Hepatocyte (in vitro differentiated cells): Measurements from ENCODE around the gene KAZALD1.

ENCODE experiments used
- EZH2 ChIP-seq: fragments of 200-600 bp; sonication (generic); IDR thresholded peaks from 2 replicates; pipeline ENCODE4 v1.6.1; 2016; ENCODE audit warnings: antibody characterized with exemption, mild to moderate bottlenecking, borderline replicate concordance
- EZH2phosphoT487 ChIP-seq: fragments of 200-600 bp; sonication (generic); IDR thresholded peaks from one replicate; pipeline ENCODE4 v1.6.1; 2018; ENCODE audit warnings: antibody characterized with exemption, mild to moderate bottlenecking, low read depth, moderate library complexity; ENCODE audit not compliant: unreplicated experiment, severe bottlenecking
- TF ChIP-seq, protein P1 (sequence below): fragments of 200-600 bp; sonication (generic); IDR thresholded peaks from 2 replicates; pipeline ENCODE4 v1.5.1; 2016; ENCODE audit warnings: antibody characterized with exemption, mild to moderate bottlenecking; ENCODE audit not compliant: poor library complexity

DNA sequence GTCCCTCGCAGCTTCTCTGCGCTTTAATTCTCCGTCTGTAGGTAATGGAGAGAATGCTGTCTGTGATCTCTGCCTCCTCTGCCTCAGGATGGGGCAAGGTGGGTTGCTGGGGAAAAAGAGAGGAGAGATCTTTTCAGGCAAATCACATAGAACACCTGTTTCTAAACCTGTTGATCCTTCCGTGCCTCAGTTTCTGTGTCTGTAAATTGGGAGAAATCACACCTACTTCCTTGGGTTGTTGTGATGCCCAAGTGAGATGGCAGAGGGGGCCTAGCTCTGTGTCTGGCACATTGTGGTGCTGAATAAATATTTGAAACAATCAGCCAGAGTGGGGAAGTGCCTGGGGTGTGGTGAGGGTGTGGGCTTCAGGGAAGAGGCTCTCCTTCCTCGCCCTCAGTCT is 28.8 kb downstream of the KAZALD1 start:
- TF ChIP-seq, protein P1, sequence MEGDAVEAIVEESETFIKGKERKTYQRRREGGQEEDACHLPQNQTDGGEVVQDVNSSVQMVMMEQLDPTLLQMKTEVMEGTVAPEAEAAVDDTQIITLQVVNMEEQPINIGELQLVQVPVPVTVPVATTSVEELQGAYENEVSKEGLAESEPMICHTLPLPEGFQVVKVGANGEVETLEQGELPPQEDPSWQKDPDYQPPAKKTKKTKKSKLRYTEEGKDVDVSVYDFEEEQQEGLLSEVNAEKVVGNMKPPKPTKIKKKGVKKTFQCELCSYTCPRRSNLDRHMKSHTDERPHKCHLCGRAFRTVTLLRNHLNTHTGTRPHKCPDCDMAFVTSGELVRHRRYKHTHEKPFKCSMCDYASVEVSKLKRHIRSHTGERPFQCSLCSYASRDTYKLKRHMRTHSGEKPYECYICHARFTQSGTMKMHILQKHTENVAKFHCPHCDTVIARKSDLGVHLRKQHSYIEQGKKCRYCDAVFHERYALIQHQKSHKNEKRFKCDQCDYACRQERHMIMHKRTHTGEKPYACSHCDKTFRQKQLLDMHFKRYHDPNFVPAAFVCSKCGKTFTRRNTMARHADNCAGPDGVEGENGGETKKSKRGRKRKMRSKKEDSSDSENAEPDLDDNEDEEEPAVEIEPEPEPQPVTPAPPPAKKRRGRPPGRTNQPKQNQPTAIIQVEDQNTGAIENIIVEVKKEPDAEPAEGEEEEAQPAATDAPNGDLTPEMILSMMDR = no peak
- TF ChIP-seq EZH2phosphoT487 = no peak
- TF ChIP-seq EZH2 = no peak
